Astrocyte (in vitro differentiated cells and primary cell): Measurements from ENCODE around the gene POU2F3.

Source experiments
- CTCF ChIP-seq: IDR thresholded peaks from 2 replicates; pipeline ENCODE4 v1.5.1; 2011; ENCODE audit warnings: low read depth, mild to moderate bottlenecking, inconsistent platforms, low read length, moderate library complexity; ENCODE audit not compliant: insufficient read depth
- EZH2 ChIP-seq: IDR thresholded peaks from 2 replicates; pipeline ENCODE4 v1.6.1; 2012; ENCODE audit warnings: mild to moderate bottlenecking, low read length, inconsistent platforms; ENCODE audit not compliant: insufficient read depth

- TF ChIP-seq CTCF (no peak), EZH2 (no peak)
These were observed 85.2 kb downstream of the POU2F3 start, which contains the start of gene TLCD5 for GRCh38 chr11:120324932-120325810.
